HepG2 (cell line): ENCODE data around the gene NDUFS1. TPM values are rescaled to one million over a fixed set of nuclear protein-coding genes. Genes with fewer than 3 reads are reported as not detected.

Experiments used
- CAMTA2 ChIP-seq: sonication (generic); formaldehyde crosslinking; IDR thresholded peaks from 2 replicates; pipeline ENCODE4 v1.4.0; 2020; ENCODE audit warnings: mild to moderate bottlenecking, missing genetic modification reagents, borderline replicate concordance
- DPF2 ChIP-seq: sonication (generic); formaldehyde crosslinking; IDR thresholded peaks from 2 replicates; pipeline ENCODE4 v1.4.0; 2020; ENCODE audit warnings: mild to moderate bottlenecking, low read depth, missing genetic modification reagents, borderline replicate concordance
- E2F2 ChIP-seq: sonication (generic); formaldehyde crosslinking; IDR thresholded peaks from 2 replicates; pipeline ENCODE4 v1.4.0; 2020; ENCODE audit warnings: missing genetic modification reagents, borderline replicate concordance
- MATR3 ChIP-seq: sonication (generic); formaldehyde crosslinking; IDR thresholded peaks from 2 replicates; pipeline ENCODE4 v1.4.0; 2020; ENCODE audit warnings: missing genetic modification reagents
- NAIF1 ChIP-seq: sonication (generic); formaldehyde crosslinking; IDR thresholded peaks from 2 replicates; pipeline ENCODE4 v1.5.0; 2020; ENCODE audit warnings: mild to moderate bottlenecking, missing genetic modification reagents, borderline replicate concordance
- PHF8 ChIP-seq: sonication (generic); formaldehyde crosslinking; IDR thresholded peaks from 2 replicates; pipeline ENCODE4 v1.5.0; 2020; ENCODE audit warnings: missing genetic modification reagents
- RELA ChIP-seq: sonication (generic); formaldehyde crosslinking; IDR thresholded peaks from 2 replicates; pipeline ENCODE4 v1.4.0; 2020; ENCODE audit warnings: missing genetic modification reagents
- SALL1 ChIP-seq: sonication (generic); formaldehyde crosslinking; IDR thresholded peaks from 2 replicates; pipeline ENCODE4 v1.8.0; 2022; ENCODE audit warnings: mild to moderate bottlenecking, missing genetic modification reagents
- SMAD1 ChIP-seq: sonication (generic); formaldehyde crosslinking; IDR thresholded peaks from 2 replicates; pipeline ENCODE4 v1.4.0; 2020; ENCODE audit warnings: missing genetic modification reagents, low read depth, mild to moderate bottlenecking, borderline replicate concordance
- TCF7L2 ChIP-seq: IDR thresholded peaks from 2 replicates; pipeline ENCODE4 v1.6.1; 2011; ENCODE audit warnings: mild to moderate bottlenecking, low read depth, low read length, moderate library complexity
- TOPORS ChIP-seq: sonication (generic); formaldehyde crosslinking; IDR thresholded peaks from 2 replicates; pipeline ENCODE4 v1.8.0; 2023; ENCODE audit warnings: mild to moderate bottlenecking, missing genetic modification reagents
- ZNF274 ChIP-seq: sonication (generic); formaldehyde crosslinking; IDR thresholded peaks from 2 replicates; pipeline ENCODE4 v1.5.1; 2020; ENCODE audit warnings: mild to moderate bottlenecking, missing genetic modification reagents
- ZNF280D ChIP-seq: sonication (generic); formaldehyde crosslinking; IDR thresholded peaks from 2 replicates; pipeline ENCODE4 v1.5.1; 2020; ENCODE audit warnings: mild to moderate bottlenecking, missing genetic modification reagents
- ZNF572 ChIP-seq: sonication (generic); formaldehyde crosslinking; IDR thresholded peaks from 2 replicates; pipeline ENCODE4 v1.5.1; 2020; ENCODE audit warnings: mild to moderate bottlenecking, missing genetic modification reagents
- ZNF687 ChIP-seq: sonication (generic); formaldehyde crosslinking; IDR thresholded peaks from 2 replicates; pipeline ENCODE4 v1.5.1; 2020; ENCODE audit warnings: mild to moderate bottlenecking, missing genetic modification reagents, moderate library complexity
- ZNF777 ChIP-seq: sonication (generic); formaldehyde crosslinking; IDR thresholded peaks from 2 replicates; pipeline ENCODE4 v1.4.0; 2020; ENCODE audit warnings: missing genetic modification reagents
- ZSCAN29 ChIP-seq: sonication (generic); formaldehyde crosslinking; conservative IDR thresholded peaks from 2 replicates; pipeline ENCODE4 v1.4.0; 2020; ENCODE audit warnings: mild to moderate bottlenecking, missing genetic modification reagents
- polyA plus RNA-seq, 8 experiments: library from polyadenylated mRNA; depleted of rRNA in 3 of 8; stranded (reverse) in 7 of 8; unstranded in 1 of 8; fragments of >200 nt; fragmentation: Illumina TruSeq in 4 of 8; extraction: Trizol in 4 of 8; gene quantifications; 2 replicates each; pipeline versions ENCODE4 v1.2.1 to v1.2.3, GENCODE V29; 2011 to 2016; ENCODE audit warnings: low read depth in 4 of 8, missing spikeins in 1 of 8, mixed read lengths in 1 of 8; ENCODE audit not compliant: insufficient read depth in 1 of 8
- total RNA-seq, 5 experiments: library from RNA; depleted of rRNA; stranded (reverse); fragments of >200 nt; fragmentation: Illumina TruSeq; extraction: Trizol; gene quantifications; 2 replicates each; pipeline ENCODE4 v1.2.3, GENCODE V29; 2016; ENCODE audit warnings: low read depth in 1 of 5
- TF ChIP-seq, protein P1 (sequence below): sonication (generic); formaldehyde crosslinking; IDR thresholded peaks from 2 replicates; pipeline ENCODE4 v1.5.1; 2020; ENCODE audit warnings: mild to moderate bottlenecking, moderate library complexity, missing genetic modification reagents

Gene NDUFS1
- total and polyA plus RNA-seq, 2 of the 13 experiments (the other 11 are each of a cell fraction or from before 2014, with no cell fraction given) = 139 to 242 TPM

DNA sequence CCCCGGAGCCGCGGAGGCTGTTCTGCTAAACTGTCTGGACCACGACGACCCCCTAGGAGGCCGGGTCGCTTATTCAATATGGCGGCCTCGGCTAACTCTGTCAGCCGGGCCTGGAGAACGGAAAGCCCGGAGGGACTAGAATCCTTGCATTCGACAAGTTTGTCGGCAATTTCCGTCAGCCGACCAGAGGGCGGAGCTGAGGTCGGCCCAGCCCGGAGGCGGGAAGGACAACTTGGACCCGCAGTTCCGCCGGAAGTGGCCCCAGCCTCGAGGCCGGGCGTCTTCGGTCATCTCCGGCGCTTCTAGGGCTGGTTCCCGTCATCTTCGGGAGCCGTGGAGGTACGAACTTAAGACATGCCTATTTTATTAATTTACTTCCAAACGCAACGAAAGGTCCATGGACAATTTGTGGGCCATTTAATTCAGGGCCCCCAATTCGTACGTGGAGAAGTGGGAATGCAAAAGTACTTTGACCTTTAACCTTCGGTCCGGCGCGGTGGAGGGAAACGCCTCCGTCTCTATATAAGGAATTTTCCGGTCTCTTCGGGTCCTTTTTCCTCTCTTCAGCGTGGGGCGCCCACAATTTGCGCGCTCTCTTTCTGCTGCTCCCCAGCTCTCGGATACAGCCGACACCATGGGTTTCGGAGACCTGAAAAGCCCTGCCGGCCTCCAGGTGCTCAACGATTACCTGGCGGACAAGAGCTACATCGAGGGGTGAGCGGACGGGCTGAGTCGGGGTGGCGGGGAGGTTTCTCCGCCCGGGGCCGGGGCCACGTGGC lies at the start of gene NDUFS1, which contains the start of gene EEF1B2 (continued):
- TF ChIP-seq TCF7L2 = no peak
- TF ChIP-seq ZNF777 (CRISPR knock-in tag) = peak; percentile 53; the same call in 1 of the 2 replicates
- TF ChIP-seq TOPORS = peak; percentile 69; the same call in 1 of the 2 replicates
- TF ChIP-seq RELA (CRISPR knock-in tag) = no peak
- TF ChIP-seq PHF8 (CRISPR knock-in tag) = peak; percentile 84
- no peak for TF ChIP-seq MATR3 (CRISPR knock-in tag)
- no peak; the same call in 1 of the 2 replicates for TF ChIP-seq NAIF1 (CRISPR knock-in tag)
- peak; percentile 94 for TF ChIP-seq ZNF280D
- peak; percentile 20 for TF ChIP-seq ZNF572 (CRISPR knock-in tag)
- TF ChIP-seq SALL1 (CRISPR knock-in tag) = peak; percentile 64
- peak; percentile 67; the same call in 1 of the 2 replicates for TF ChIP-seq E2F2
- peak; percentile 97 for TF ChIP-seq ZNF687 (CRISPR knock-in tag)
- peak; percentile 59; the same call in 1 of the 2 replicates for TF ChIP-seq CAMTA2 (CRISPR knock-in tag)
- TF ChIP-seq DPF2 = no peak
- TF ChIP-seq ZNF274 = peak; percentile 66; the same call in 1 of the 2 replicates
- TF ChIP-seq, protein P1, sequence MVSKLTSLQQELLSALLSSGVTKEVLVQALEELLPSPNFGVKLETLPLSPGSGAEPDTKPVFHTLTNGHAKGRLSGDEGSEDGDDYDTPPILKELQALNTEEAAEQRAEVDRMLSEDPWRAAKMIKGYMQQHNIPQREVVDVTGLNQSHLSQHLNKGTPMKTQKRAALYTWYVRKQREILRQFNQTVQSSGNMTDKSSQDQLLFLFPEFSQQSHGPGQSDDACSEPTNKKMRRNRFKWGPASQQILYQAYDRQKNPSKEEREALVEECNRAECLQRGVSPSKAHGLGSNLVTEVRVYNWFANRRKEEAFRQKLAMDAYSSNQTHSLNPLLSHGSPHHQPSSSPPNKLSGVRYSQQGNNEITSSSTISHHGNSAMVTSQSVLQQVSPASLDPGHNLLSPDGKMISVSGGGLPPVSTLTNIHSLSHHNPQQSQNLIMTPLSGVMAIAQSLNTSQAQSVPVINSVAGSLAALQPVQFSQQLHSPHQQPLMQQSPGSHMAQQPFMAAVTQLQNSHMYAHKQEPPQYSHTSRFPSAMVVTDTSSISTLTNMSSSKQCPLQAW (CRISPR knock-in tag) = peak; percentile 71
- TF ChIP-seq ZSCAN29 (CRISPR knock-in tag) = no peak
- no peak for TF ChIP-seq SMAD1 (CRISPR knock-in tag)
